Sigmoid colon (tissue), 4 donors: ENCODE measurements around the gene FZR1.

Source experiments
- CTCF ChIP-seq, 4 experiments: fragments of 450-650 bp in 3 of 4; fragments of 200-600 bp in 1 of 4; IDR thresholded peaks; one replicate each; pipeline ENCODE4 v1.5.1; 2016 to 2019; ENCODE audit warnings: antibody characterized with exemption in 4 of 4, mild to moderate bottlenecking in 3 of 4, moderate library complexity in 2 of 4
- EP300 ChIP-seq, 4 donors: sonication (generic); formaldehyde crosslinking; IDR thresholded peaks; one replicate each; pipeline ENCODE4 v1.6.1; 2017; ENCODE audit warnings: antibody characterized with exemption in 4 of 4
- POLR2A ChIP-seq, 2 donors: fragments of 450-650 bp; IDR thresholded peaks; one replicate each; pipeline ENCODE4 v1.6.1; 2016; ENCODE audit warnings: antibody characterized with exemption in 2 of 2, mild to moderate bottlenecking in 2 of 2, moderate library complexity in 2 of 2

- no peak for TF ChIP-seq CTCF (IDR thresholded peaks at IDR 0.05)
- TF ChIP-seq EP300 (IDR thresholded peaks at IDR 0.05), result no peak
- no peak for TF ChIP-seq POLR2A (IDR thresholded peaks at IDR 0.05)
Measured at GRCh38 chr19:3531716-3532115, 25.6 kb downstream of the FZR1 start.
